Midbrain (tissue), 1 donor: ENCODE results near the gene ZNRF4.

ENCODE experiments used
- DNase-seq: peaks from one replicate; lab custom pipeline; 2025; lab: John Stamatoyannopoulos, UW

Gene ZNRF4

DNA sequence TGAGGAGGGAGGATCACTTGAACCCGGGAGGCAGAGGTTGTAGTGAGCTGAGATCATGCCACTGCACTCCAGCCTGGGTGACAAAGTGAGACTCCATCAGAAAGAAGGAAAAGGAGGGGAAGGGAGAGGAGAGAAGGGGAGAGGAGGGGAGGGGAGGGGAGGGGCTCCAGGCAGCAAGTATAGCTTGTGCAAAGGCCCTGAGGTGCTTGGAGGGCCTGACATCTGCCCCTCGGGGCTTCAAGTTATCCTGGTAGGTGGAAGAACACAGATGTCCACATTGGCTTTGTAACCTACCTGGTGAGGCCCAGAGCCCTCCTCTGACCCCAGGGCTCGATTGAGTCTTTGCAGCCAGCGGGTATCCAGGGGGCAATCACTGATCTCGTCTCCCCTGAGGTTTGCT, 11.5 kb upstream of the ZNRF4 start:
- no peak for DNase-seq

GRCh38 chr19:5444431-5444830, 10.8 kb upstream of the ZNRF4 start:
- DNase-seq: no peak

DNA sequence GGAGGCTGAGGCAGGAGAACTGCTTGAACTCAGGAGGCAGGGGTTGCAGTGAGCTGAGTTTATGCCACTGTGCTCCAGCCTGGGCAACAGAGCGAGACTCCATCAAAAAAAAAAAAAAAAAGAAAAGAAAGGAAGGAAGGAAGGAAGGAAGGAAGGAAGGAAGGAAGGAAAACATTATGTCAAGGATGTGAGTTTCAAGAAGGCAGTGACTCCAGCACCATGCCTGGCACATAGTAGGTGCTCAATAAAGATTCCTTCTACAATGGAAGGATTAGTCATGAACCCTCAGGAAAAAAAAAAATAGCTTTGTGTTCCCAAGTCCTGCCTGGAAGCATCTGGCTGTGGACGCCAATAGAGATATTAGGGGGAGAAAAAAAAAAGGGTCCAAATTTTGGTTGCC, 10.1 kb upstream of the ZNRF4 start:
- DNase-seq: no peak

DNA sequence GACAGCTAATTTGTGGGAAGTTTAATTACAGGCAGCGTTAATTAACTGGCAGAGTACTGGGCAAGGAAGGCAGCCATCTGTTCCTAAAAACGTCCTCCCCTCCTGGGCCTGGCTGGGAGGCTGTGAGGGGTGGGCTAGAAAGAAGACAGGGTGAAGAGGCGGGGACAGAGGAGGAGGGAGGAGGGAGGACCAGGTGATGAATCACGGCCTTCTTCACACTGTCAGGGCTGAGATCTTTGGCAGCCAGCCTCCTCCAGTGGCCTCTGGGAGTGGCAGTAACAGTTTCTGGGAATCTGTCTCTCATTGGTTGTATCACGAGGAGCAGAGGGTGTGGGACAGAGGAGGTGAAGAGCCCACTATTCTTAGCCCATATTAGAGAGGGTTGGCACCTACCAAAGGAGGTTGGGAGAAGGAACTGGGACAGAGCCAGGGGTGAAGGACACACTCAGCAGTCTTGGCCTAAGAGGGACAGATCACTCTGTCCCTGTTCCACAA, 9.6 kb upstream of the ZNRF4 start:
- no peak for DNase-seq

- no peak for DNase-seq
Measured at GRCh38 chr19:5447700-5448311, 7.4 kb upstream of the ZNRF4 start.

- no peak for DNase-seq
Measured at GRCh38 chr19:5448374-5448773, 6.8 kb upstream of the ZNRF4 start.

DNA sequence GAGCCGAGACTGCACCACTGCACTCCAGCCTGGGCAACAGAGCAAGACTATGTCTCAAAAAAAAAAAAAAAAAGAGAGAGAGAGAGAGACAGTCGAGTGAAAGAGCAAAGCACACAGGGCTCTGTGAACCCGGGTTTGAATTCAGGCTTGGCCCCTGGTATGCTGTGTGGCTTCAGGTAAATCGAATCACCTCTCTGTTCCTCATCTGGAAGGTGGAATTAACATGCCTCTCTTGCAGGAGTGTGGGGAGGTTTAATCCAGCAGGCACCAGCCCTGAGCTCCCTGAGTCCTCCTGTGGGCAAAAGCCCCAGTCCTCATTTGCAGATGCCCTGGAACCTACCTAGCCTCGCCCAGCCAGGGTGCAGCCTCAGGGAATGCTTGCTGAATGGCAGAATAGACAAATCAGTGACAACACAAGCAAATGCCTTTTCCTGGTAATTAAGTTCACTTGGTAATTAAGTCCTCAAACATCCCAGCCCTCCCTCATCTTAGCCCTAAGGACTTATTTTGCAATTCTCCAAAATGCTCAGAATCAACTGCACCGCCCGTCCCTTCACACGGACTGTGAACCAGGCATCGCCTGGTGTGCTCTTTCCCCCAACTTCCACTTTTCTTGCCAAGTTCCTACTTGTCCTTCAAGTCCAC, 4.6 kb upstream of the ZNRF4 start:
- no peak for DNase-seq

GRCh38 chr19:5451494-5451893, 3.7 kb upstream of the ZNRF4 start:
- peak; percentile 19 for DNase-seq

DNA sequence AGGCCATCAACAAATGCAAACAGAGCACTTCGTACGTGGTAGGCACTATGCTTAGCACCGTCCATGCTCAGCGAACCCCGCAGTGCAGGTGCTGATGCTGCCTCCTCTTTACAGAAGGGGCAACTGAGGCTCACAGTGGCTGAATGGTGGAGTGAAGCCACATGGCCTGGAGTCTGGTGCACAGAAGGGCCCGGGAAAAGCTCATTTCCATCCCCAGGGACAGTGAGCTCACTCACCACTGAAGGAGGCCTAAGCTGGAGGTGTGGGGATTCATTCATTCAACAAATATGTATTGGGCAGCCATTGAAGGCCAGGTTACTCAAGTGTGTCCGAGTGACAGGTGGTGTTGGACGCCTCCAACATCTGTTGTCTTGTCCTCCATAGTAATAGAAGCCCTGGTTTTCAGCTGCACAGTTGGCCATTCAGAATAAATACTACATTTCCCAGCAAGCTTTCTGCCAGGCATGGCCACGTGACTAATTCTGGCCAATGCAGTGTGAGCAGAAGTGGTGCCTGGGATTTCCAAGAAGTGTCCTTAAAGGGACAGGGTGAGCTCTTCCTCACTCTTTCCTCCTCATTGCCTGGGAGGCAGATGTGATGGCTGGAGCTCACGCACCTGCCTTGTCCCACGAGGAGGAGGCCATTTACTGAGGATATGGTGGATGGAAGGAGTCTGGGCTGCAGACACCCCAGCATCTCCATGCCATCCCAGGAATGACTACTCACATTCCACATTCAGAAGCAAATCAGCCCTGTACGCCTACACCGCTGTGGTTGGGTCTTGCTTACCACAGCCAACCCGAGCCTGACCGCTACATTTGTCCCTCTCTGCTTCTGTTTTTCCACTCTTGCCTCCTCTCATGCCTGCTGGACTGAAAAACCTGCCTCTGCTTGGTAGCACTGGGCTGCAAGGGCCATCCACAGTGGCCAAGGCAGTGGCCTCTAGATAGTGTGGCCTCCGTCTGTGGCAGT, 2.3 kb upstream of the ZNRF4 start:
- DNase-seq: no peak

- DNase-seq: no peak
Measured at GRCh38 chr19:5454743-5455142, 474 bp upstream of the ZNRF4 start.

DNA sequence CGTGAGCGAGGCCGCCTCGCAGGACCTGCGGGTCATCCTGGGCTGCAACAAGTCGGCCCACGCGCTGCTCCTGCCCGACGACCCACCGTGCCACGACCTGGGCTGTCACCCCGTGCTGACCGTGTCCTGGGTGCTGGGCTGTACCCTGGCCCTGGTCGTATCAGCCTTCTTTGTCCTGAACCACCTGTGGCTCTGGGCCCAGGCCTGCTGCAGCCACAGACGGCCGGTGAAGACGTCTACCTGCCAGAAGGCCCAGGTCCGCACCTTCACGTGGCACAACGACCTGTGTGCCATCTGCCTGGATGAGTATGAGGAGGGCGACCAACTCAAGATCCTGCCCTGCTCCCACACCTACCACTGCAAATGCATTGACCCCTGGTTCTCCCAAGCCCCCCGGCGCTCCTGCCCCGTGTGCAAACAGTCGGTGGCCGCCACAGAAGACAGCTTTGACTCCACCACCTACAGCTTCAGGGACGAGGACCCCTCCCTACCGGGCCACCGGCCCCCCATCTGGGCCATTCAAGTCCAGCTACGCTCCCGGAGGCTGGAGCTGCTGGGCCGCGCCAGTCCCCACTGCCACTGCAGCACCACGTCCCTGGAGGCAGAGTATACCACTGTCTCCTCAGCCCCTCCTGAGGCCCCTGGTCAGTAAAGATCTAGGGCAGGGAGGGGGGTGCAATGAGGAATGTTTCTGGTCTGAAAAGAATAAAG, 1.1 kb downstream of the ZNRF4 start:
- DNase-seq: no peak

DNA sequence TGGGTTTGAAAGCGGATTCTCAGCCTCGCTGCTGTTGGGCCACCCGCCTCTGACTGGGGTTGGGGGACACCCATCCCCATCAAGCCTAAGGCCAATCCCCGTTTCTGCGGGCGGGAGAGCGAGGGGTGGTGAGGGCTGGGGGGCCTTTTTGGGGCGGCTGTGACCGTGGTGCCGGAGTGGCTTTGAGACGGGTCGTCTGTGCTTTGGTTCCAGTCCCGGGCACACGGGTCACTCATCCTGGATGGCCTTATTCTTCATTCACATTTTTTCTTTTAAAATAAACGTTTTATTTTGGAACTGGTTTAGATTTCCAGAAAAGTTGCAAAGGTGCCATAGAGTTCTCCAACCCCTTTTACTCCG, 1.6 kb downstream of the ZNRF4 start:
- DNase-seq: no peak

DNA sequence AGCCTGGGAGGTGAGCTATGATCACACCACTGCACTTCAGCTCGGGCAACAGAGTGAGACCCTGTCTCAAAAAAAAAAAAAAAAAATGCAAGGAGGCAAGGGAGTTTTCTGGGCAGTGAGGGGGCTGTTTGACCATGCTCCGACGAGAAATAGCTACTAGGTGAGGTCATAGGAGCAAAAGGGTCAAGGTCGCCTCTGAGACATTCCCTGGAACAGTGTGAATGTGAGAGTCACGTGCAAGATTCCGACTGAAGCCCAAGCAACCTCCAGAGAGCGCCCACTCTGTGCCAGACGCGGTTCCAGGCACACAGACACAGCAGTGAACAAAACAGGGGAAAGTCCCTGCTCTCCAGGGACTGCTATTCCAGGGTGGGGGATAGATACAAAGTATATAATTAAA, 2.5 kb downstream of the ZNRF4 start:
- no peak for DNase-seq

DNA sequence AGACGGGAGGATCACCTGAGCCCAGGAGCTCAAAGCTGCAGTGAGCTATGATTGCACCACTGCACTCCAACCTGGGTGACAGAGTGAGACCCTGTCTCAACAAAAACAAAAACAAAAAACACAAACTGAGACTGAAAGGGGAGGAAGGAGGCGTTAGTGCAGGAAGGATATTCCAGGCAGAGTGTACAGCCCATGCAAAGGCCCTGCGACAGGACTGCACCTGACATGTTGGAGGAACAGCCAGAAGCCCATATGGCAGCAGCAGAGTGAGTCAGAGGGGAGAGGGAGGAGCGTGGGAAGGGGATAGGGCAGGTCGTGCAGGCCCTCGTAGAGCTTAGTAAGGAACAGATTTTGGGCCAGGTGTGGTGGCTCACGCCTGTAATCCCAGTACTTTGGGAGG, 3.2 kb downstream of the ZNRF4 start:
- DNase-seq: no peak

DNA sequence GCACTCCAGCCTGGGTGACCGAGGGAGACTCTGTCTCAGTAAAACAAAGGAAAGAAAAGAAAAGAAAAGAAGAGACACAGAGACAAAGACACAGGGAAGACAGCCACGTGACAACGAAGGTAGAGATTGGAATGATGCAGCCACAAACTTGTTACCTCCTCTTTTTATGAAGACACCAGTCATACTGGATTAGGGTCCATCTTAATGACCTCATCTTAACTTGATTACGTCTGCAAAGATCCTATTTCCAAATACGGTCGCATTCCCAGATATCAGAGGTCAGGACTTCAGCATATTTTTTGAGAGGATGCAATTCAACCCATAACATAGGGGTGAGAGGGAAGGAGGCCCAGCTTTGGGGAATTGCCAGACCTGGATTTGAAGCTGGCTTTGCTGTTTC, 4.1 kb downstream of the ZNRF4 start:
- no peak for DNase-seq

DNA sequence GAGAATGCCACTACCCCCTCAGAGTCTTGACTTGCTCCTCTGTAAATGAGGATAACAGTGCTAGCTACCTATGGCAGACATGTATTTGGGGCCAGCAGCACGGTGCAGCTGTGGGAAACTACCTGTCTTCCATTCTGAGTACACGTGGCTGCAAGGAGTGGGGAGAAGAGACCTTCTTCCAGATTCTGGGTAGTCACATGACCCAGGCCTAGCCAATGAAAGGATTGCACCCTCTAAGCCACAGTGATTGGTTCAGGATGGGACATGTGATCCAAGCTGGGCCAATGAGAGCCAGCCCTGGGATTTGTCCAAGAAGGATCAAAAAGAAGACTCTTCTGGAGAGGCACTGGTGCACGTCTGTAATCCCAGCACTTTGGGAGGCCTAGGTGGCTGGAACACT, 5.5 kb downstream of the ZNRF4 start:
- no peak for DNase-seq

DNA sequence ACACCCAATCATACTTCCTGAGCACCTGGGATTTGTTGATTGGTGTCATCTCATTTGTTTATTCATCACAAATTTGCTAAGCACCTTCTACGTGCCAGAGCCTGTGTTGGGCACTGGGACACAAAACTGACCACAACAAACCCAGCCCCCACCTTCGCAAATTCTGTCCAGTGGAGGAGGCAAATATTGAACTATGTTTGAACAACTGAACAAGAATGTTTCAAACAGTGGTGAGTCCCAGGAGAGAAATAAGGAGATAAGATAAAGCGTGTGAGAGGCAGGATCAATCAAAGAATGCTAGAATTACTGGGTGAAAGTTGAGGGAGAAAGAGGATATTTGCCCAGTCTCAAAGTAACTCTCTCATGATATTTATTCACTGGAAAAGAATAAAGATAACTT, 8.7 kb downstream of the ZNRF4 start:
- no peak for DNase-seq

- DNase-seq: no peak
Measured at GRCh38 chr19:5466072-5466471, 10.9 kb downstream of the ZNRF4 start.

DNA sequence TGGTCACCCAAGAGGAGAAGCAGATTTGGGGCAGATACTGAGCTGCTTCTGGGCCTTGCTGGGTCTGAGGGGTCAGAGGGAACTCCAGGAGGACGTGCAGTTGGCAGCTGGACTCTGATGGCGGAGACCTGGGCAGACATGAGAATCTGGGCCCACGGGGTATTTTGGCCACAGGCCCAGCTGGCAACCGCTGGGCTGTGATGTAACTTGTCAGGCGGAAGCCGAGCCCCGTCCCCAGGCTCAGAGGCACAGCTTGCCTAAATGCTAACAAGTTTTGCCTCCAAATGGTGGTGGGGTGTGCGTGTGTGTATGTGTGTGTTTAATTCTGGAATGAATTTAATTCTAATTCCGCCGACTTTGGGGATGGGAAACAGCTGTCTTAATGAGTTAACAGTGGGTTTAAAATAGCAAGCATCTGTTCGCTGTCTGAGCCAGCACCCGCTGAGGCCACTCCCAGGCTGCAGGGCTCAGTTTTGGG, 11.6 kb downstream of the ZNRF4 start:
- DNase-seq: no peak

DNA sequence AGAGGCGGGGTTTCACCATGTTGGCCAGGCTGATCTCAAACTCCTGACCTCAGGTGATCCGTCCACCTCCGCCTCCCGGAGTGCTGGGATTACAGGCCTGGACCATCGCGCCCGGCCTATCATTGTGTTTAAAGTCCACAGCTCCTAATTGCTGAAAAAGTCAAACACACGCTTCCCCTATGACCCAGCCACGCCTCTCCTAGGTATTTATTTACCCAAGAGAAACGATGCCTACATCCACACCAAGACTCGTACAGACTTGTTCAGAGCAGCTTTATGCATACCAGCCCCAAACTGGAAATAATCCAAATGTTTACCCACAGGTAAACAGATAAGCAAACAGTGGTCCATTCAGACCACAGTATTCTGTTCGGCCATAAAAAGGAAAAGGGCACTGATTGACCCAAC, 15.1 kb downstream of the ZNRF4 start:
- DNase-seq: no peak

DNA sequence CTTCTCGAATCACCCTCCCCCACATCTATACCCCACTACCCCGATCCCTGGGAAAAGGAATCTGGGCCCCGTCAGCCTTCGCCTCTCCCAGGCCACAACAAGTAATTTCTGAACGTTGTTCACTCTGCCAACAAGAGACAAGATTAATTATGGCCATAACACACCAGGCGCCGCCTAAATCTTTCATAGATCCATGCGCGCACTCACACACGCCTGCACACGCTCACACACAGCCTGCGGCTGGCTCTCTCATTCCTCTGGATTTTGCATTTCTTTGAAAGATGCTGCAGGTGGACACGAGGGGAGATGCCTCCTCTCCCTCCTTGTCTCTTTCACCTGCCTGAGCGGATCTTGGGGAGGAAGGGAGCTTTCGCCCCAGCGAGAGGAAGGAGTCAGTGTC, 17.1 kb downstream of the ZNRF4 start:
- DNase-seq: no peak

DNA sequence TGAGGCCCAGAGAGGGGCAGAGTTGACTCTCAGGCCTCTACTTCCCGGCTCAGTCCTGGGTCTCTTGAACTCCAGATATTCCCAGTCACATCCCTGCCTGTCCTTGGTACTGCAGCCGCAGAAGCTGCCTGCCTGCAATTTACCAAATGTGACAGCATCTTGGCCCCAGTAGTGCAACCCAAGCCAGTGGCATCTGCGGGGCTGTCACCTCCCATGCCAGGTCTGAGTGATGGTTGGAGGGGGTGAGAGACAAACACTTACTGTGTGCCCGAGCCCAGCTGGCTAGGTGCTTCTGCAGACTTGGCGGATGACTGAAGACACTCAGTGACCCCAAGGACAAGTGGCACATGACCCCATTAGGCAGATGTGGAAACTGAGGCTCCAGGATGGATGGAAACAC, 18.4 kb downstream of the ZNRF4 start:
- no peak for DNase-seq
